ENCODE results near the gene ADAMTSL1. TPM values are rescaled to one million over a fixed set of nuclear protein-coding genes. Genes with fewer than 3 reads are reported as not detected.

The ADAMTSL1 gene
- total RNA-seq, 1 experiment from 2014 or later: not detected

DNA sequence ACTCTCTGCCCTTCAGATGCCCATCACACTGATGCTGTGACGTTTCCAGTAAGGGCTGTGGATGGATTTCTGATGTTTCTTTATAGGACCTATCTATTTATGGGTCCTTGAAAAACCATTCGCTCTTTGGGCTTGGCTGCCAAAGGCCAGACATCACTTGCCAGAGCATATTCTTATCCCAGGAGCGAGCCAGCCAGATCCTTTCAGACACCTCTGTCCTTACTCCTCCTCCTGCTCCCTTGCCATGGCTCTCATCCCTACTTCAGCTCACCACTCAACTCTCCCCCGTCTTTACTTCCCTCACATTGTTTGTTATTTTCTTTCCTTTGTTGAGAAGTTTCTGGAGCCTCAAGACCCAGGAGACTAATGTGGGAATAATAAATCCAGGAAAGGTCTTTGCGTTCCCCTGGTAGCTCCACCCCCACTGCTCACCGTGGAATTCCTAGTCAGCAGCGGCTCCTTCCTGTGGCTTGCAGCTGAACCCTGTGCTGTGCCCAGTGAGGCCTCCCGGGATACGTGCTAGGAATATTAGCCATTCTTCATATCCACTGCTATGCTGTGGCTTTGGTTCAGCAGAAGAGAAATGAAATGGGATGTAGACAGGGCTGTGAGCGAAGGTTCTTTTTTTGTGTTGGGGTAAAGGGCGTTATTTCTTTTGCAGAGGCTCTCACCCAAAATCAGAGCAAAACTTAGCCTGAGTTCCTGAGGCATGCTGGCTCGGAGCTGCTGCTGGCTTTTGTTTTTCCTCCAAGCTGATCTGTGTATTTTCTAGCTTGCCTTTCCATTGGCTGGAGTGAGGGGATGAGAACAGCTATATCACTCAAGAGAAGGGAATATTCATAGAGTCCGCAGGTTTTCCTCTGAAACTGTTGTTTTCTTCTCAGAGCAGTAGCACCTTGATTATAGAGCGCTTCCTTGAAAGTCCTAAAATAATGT lies 387.9 kb downstream of the ADAMTSL1 start:
- Histone ChIP-seq H3K79me2 (ENCODE audit: insufficient read depth, low read length) (no peaks in the 10 kb centered on the region), H3K9me2 (ENCODE audit: insufficient read depth) (no peaks in the 10 kb centered on the region), H3K4me1 (ENCODE audit: control insufficient read depth in 1 of 2, insufficient read depth in 2 of 2, low read length in 2 of 2) (no peaks in the 10 kb centered on the region), H3K27ac (ENCODE audit: low read depth, low read length) (no peak overlapping the region), H3K4me2 (ENCODE audit: low read length) (no peak overlapping the region), H2AFZ (ENCODE audit: low read depth, low read length, poor library complexity, severe bottlenecking) (no peak overlapping the region), H3K27me3 (ENCODE audit: insufficient read depth, low read length) (peaks cover 14% of the 10 kb centered on the region; the same call in 1 of the 2 replicates), H3K36me3 (ENCODE audit: control insufficient read depth in 1 of 2, insufficient read depth in 2 of 2, low read length in 2 of 2) (no peaks in the 10 kb centered on the region), H3K9ac (ENCODE audit: low read length) (no peak overlapping the region), H3K4me3 (replicated peaks in 1 of 2; ENCODE audit: low read depth in 1 of 2, low read length in 2 of 2) (no peak overlapping the region), H4K20me1 (ENCODE audit: insufficient read depth) (no peaks in the 10 kb centered on the region), H3K9me3 (ENCODE audit: control insufficient read depth in 1 of 2, insufficient read depth in 1 of 2, low read depth in 1 of 2, low read length in 2 of 2) (no peaks in the 10 kb centered on the region)
- ATAC-seq: no peak
- ChIA-PET CTCF (no interaction called here), POLR2A (no interaction called here), RAD21 (ENCODE audit: low non-redundant PET in 1 of 2, low total read pairs in 2 of 2, uncharacterized antibody in 2 of 2, unreplicated experiment in 2 of 2) (no interaction called here)
- TF ChIP-seq EZH2phosphoT487 (IDR thresholded peaks at IDR 0.05; ENCODE audit: borderline replicate concordance): no peak
- TF ChIP-seq SP1 (IDR thresholded peaks at IDR 0.05; ENCODE audit: low read depth): no peak
- no peak for TF ChIP-seq SIN3A (IDR thresholded peaks at IDR 0.05; ENCODE audit: low read depth)
- TF ChIP-seq YY1 (IDR thresholded peaks at IDR 0.05; ENCODE audit: extremely low read depth, insufficient replicate concordance, low read depth, low read length): no peak
- TF ChIP-seq ELF1 (IDR thresholded peaks at IDR 0.05; ENCODE audit: borderline replicate concordance, low read depth): no peak
- no peak for TF ChIP-seq FOSL1 (IDR thresholded peaks at IDR 0.05; ENCODE audit: low read depth)
- TF ChIP-seq JUND (IDR thresholded peaks at IDR 0.05): no peak
- TF ChIP-seq, protein P1, sequence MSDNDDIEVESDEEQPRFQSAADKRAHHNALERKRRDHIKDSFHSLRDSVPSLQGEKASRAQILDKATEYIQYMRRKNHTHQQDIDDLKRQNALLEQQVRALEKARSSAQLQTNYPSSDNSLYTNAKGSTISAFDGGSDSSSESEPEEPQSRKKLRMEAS (IDR thresholded peaks at IDR 0.05): no peak
- no peak for TF ChIP-seq CEBPB (IDR thresholded peaks at IDR 0.05; ENCODE audit: low read depth)
- no peak for TF ChIP-seq SRF (IDR thresholded peaks at IDR 0.05; ENCODE audit: low read depth)
- TF ChIP-seq ZFX (IDR thresholded peaks at IDR 0.05): no peak
- TF ChIP-seq CBX3 (IDR thresholded peaks at IDR 0.05; ENCODE audit: low read depth): no peak
- BruUV-seq (replicated peaks): no TSS peak
- no peak for DNase-seq (ENCODE audit: low read depth, low spot score)
- intact Hi-C loops (cut with micrococcal nuclease): no loop called here
